HL-60 (cell line): ENCODE results near the gene POLR2H.

Experiments used
- POLR2AphosphoS5 ChIP-seq: IDR thresholded peaks from 2 replicates; pipeline ENCODE4 v1.6.1; 2012; ENCODE audit warnings: low read depth
- REST ChIP-seq: IDR thresholded peaks from 2 replicates; pipeline ENCODE4 v1.6.1; 2012; ENCODE audit warnings: low read depth; ENCODE audit not compliant: insufficient replicate concordance
- TF ChIP-seq, protein P1 (sequence below): IDR thresholded peaks from one replicate; pipeline ENCODE4 v1.5.1; 2011; ENCODE audit warnings: low read length, control low read depth, inconsistent platforms; ENCODE audit not compliant: insufficient read depth

- TF ChIP-seq, protein P1, sequence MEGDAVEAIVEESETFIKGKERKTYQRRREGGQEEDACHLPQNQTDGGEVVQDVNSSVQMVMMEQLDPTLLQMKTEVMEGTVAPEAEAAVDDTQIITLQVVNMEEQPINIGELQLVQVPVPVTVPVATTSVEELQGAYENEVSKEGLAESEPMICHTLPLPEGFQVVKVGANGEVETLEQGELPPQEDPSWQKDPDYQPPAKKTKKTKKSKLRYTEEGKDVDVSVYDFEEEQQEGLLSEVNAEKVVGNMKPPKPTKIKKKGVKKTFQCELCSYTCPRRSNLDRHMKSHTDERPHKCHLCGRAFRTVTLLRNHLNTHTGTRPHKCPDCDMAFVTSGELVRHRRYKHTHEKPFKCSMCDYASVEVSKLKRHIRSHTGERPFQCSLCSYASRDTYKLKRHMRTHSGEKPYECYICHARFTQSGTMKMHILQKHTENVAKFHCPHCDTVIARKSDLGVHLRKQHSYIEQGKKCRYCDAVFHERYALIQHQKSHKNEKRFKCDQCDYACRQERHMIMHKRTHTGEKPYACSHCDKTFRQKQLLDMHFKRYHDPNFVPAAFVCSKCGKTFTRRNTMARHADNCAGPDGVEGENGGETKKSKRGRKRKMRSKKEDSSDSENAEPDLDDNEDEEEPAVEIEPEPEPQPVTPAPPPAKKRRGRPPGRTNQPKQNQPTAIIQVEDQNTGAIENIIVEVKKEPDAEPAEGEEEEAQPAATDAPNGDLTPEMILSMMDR = no peak
- TF ChIP-seq REST (no peak), POLR2AphosphoS5 (no peak)
These were observed 27.8 kb upstream of the POLR2H start for GRCh38 chr3:184333700-184334099.
